GM12891 (cell line): ENCODE data around the gene PPP1R9A.

Source experiments
- POLR2A ChIP-seq: IDR thresholded peaks from 2 replicates; pipeline ENCODE4 v1.6.1; 2011; ENCODE audit warnings: low read depth, low read length, control low read depth
- POLR2AphosphoS5 ChIP-seq: IDR thresholded peaks from 2 replicates; pipeline ENCODE4 v1.6.1; 2011; ENCODE audit warnings: low read depth, low read length, control low read depth
- POU2F2 ChIP-seq: IDR thresholded peaks from 2 replicates; pipeline ENCODE4 v1.6.1; 2011; ENCODE audit warnings: low read depth, mild to moderate bottlenecking, control low read depth, low read length, moderate library complexity
- TAF1 ChIP-seq: IDR thresholded peaks from 2 replicates; pipeline ENCODE4 v1.6.1; 2011; ENCODE audit warnings: low read depth, low read length, control low read depth

- TF ChIP-seq POLR2A (no peak), TAF1 (no peak), POU2F2 (no peak), POLR2AphosphoS5 (no peak)
Measured at GRCh38 chr7:94998266-94999068, 91.1 kb downstream of the PPP1R9A start.
